Measurements from ENCODE around the gene MRM1.
"Not testable (repeated sequence)": the region's sequence is repeated elsewhere in the genome, so short reads cannot be mapped to it uniquely, and the experiment has no call there.

Gene MRM1

DNA sequence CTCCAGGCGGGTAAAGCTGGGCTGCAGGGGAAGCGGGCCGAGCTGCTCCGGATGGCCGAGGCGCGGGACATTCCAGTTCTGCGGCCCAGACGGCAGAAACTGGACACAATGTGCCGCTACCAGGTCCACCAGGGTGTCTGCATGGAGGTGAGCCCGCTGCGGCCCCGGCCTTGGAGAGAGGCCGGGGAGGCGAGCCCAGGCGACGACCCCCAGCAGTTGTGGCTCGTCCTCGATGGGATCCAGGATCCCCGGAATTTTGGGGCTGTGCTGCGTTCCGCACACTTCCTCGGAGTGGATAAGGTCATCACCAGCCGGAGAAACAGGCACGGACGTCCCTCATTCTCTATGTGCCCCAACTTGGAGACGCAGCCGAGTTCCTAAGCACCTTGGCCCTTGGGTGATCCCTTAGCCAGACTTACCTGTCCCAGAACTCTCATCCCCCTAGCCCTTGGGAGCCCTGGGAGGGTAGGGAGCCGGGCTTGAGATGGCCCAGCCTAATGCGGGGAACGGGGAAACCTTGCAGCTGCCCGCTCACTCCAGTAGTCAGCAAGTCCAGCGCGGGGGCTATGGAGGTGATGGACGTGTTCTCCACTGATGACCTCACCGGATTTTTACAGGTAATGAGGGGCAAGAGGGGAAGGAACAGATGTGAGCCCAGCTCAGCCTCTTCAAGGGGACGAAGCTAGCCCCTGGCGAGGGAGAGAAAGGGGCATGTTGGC is 806 bp downstream of the MRM1 start:
- DNase-seq: no peak
- in situ Hi-C loops (cut with HindIII; ENCODE audit: low pct_ligation_motif_present, low sequenced_read_pairs): no loop called here

DNA sequence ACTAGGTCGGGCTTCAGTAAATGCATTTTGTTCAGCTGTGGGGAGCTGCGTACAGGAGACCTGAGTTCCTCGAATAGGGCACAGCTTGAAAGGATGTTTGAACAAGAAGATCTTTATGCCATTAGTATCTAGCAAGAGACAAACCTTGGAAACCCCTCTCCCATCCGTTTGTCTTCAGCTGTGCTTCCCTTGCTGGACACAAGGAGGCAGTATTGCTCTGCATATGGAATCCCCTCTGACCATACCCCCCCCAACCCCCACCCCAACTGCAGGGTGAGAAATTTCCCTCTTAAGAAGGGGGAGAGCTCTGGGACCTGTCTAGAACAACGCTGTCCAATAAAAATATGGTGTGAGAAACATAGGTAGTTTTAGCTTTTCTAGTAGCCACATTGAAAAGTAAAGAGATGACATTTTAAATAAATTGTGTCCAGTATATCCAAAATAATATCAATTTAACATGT is 1.6 kb downstream of the MRM1 start:
- in situ Hi-C loops (cut with HindIII; ENCODE audit: low pct_ligation_motif_present, low sequenced_read_pairs): no loop called here
- DNase-seq: peak; percentile 63
- peak overlapping the region; percentile 90 for H3K4me3 ChIP-seq (ENCODE audit: low read depth, low read length)
- TF ChIP-seq, protein P1, sequence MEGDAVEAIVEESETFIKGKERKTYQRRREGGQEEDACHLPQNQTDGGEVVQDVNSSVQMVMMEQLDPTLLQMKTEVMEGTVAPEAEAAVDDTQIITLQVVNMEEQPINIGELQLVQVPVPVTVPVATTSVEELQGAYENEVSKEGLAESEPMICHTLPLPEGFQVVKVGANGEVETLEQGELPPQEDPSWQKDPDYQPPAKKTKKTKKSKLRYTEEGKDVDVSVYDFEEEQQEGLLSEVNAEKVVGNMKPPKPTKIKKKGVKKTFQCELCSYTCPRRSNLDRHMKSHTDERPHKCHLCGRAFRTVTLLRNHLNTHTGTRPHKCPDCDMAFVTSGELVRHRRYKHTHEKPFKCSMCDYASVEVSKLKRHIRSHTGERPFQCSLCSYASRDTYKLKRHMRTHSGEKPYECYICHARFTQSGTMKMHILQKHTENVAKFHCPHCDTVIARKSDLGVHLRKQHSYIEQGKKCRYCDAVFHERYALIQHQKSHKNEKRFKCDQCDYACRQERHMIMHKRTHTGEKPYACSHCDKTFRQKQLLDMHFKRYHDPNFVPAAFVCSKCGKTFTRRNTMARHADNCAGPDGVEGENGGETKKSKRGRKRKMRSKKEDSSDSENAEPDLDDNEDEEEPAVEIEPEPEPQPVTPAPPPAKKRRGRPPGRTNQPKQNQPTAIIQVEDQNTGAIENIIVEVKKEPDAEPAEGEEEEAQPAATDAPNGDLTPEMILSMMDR (IDR thresholded peaks at IDR 0.05; ENCODE audit: low read depth, low read length, missing control alignments): peak; percentile 89
- H3K27ac ChIP-seq: no peak overlapping the region
- no peaks in the 10 kb centered on the region for H3K27me3 ChIP-seq (replicated peaks)
- peaks cover 1% of the 10 kb centered on the region for H3K36me3 ChIP-seq (replicated peaks)

More for the DNA sequence above, 806 bp downstream of the MRM1 start:
- no peaks in the 10 kb centered on the region for H3K36me3 ChIP-seq (replicated peaks)
- TF ChIP-seq, protein P1 (IDR thresholded peaks at IDR 0.05; ENCODE audit: low read depth, low read length, missing control alignments): no peak
- peak overlapping the region; percentile 90 for H3K4me3 ChIP-seq (ENCODE audit: low read depth, low read length)
- no peaks in the 10 kb centered on the region for H3K27me3 ChIP-seq (replicated peaks)
- H3K27ac ChIP-seq: peak overlapping the region; percentile 60

DNA sequence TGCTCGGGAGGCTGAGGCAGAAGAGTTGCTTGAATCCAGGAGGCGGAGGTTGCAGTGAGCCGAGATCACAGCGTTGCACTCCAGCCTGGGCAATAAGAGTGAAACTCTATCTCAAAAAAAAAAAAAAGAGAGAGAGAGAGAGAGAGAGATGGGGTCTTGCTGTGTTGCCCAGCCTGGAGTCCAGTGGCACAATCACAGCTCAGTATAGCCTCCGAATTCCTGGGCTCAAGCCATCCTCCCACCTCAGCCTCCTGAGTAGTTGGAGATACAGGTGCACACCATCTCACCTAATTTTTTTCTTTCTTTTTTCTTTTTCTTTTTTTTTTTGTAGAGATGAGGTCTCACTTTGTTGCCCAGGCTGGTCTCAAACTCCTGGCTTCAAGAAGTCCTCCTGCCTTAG is 3.6 kb downstream of the MRM1 start:
- in situ Hi-C loops (cut with HindIII; ENCODE audit: low pct_ligation_motif_present, low sequenced_read_pairs); H3K27me3 ChIP-seq (replicated peaks); H3K4me3 ChIP-seq (ENCODE audit: low read depth, low read length); H3K36me3 ChIP-seq (replicated peaks); DNase-seq; H3K27ac ChIP-seq: not testable (repeated sequence)

DNA sequence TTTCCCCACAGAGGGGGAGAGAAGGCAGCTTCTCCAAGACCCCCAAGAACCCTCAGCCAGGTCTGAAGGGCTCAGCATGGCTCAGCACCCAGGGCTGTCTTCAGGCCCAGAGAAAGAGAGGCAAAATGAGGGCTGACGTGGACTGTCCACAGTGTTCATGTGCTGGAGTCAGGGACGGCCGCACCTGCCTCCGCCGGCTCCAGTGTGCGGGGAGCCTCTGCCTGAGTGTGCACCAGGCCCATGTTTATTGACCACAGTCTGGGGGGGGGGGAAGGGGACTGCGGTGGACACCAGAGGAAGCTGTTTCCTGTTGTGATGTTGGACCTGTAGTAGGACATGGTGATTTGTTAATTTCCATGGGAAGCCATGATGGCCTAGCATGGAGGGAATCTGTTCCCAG is 6.9 kb downstream of the MRM1 start:
- TF ChIP-seq, protein P1 (IDR thresholded peaks at IDR 0.05; ENCODE audit: low read depth, low read length, missing control alignments): no peak
- DNase-seq: no peak
- Histone ChIP-seq H3K27ac (no peak overlapping the region), H3K36me3 (replicated peaks) (peaks cover 3% of the 10 kb centered on the region), H3K4me3 (ENCODE audit: low read depth, low read length) (no peak overlapping the region), H3K27me3 (replicated peaks) (no peaks in the 10 kb centered on the region)
- in situ Hi-C loops (cut with HindIII; ENCODE audit: low pct_ligation_motif_present, low sequenced_read_pairs): no loop called here

DNA sequence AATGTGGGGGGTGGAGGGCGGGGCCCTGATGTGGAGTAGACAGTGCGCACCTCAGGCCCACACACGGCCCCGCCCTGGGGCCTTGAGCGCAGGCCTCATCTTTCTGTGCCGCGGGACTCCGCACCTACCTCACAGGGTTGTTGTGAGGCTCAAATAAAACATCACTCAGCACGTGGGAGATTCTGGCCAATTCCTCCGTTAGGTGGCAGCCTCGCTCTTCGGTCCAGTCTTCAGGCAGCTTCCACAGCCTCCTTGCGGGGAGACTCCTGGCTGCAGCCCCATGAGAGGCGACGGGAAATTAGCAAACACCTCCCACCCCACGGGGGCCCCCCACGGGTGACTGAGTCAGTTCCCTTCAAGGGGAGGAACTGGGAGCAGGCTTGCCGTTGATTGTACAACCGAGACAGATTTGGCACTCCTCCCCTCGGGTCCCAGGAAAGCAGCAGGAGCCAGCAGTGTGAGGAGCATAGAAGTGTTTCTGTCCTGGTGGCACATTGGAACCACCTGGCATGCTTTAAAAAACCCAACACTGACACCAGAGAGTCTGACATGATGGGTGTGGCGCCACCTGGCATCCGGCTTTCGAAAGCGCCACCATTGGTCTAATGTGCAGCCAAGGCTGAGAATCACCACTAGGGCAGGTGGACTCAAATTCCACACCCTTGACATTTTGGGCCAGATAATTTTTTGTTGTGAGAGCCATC is 7.6 kb downstream of the MRM1 start:
- peaks cover 3% of the 10 kb centered on the region for H3K36me3 ChIP-seq (replicated peaks)
- in situ Hi-C loops (cut with HindIII; ENCODE audit: low pct_ligation_motif_present, low sequenced_read_pairs): no loop called here
- DNase-seq: peak; percentile 69
- no peak overlapping the region for H3K4me3 ChIP-seq (ENCODE audit: low read depth, low read length)
- TF ChIP-seq, protein P1 (IDR thresholded peaks at IDR 0.05; ENCODE audit: low read depth, low read length, missing control alignments): peak; percentile 66
- H3K27me3 ChIP-seq (replicated peaks): no peaks in the 10 kb centered on the region
- H3K27ac ChIP-seq: no peak overlapping the region

DNA sequence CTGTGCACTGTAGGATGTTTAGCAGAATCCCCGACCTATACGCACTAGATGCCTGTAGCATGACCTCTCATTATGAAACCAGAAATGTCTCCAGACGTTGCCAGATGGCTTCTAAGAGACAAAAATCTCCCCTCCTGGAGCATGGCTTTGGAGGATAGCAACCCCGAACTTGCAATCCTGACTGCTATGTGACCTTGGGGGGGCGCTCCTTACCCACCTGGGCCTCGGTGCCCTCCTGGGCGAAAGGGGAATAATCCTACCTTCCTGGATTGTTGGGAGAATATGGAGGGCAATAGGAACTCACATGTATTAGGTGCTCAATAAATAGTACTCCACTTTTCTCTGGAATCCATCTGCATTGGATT is 8.1 kb downstream of the MRM1 start:
- Histone ChIP-seq H3K4me3 (ENCODE audit: low read depth, low read length) (no peak overlapping the region), H3K27ac (no peak overlapping the region), H3K36me3 (replicated peaks) (peaks cover 3% of the 10 kb centered on the region), H3K27me3 (replicated peaks) (no peaks in the 10 kb centered on the region)
- in situ Hi-C loops (cut with HindIII; ENCODE audit: low pct_ligation_motif_present, low sequenced_read_pairs): no loop called here
- DNase-seq: no peak
- TF ChIP-seq, protein P1 (IDR thresholded peaks at IDR 0.05; ENCODE audit: low read depth, low read length, missing control alignments): no peak

Measured in brain microvascular endothelial cell (primary cell).